Measurements from ENCODE around the gene LIN7A. TPM values are rescaled to one million over a fixed set of nuclear protein-coding genes. Genes with fewer than 3 reads are reported as not detected.

Gene LIN7A
- total and polyA plus RNA-seq, 2 of the 8 experiments (the other 6 are each of a cell fraction or from before 2014, with no cell fraction given), result 5.8 to 22.0 TPM

GRCh38 chr12:80756875-80757274, 180.9 kb downstream of the LIN7A start (continued):
- TF ChIP-seq POU5F1 (IDR thresholded peaks at IDR 0.05; ENCODE audit: low read depth, low read length), result no peak
- TF ChIP-seq KDM5A (IDR thresholded peaks at IDR 0.05; ENCODE audit: low read length), result no peak
- TF ChIP-seq MAX (IDR thresholded peaks at IDR 0.05), result no peak
- TF ChIP-seq YY1 (IDR thresholded peaks at IDR 0.05; ENCODE audit: low read depth, low read length), result no peak
- TF ChIP-seq FOSL1 (IDR thresholded peaks at IDR 0.05; ENCODE audit: insufficient read depth, low read depth, low read length), result no peak
- TF ChIP-seq ZNF274 (IDR thresholded peaks at IDR 0.05; ENCODE audit: borderline replicate concordance, extremely low read depth, low read length), result no peak
- no peak for TF ChIP-seq GTF2F1 (IDR thresholded peaks at IDR 0.05; ENCODE audit: borderline replicate concordance, low read depth, low read length)
- TF ChIP-seq, protein P1, sequence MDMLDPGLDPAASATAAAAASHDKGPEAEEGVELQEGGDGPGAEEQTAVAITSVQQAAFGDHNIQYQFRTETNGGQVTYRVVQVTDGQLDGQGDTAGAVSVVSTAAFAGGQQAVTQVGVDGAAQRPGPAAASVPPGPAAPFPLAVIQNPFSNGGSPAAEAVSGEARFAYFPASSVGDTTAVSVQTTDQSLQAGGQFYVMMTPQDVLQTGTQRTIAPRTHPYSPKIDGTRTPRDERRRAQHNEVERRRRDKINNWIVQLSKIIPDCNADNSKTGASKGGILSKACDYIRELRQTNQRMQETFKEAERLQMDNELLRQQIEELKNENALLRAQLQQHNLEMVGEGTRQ (IDR thresholded peaks at IDR 0.05; ENCODE audit: low read length), result no peak
- no peak for TF ChIP-seq TBP (IDR thresholded peaks at IDR 0.05; ENCODE audit: low read depth, low read length)
- TF ChIP-seq HDAC2 (IDR thresholded peaks at IDR 0.05; ENCODE audit: borderline replicate concordance in 1 of 2, low read depth in 2 of 2, low read length in 2 of 2), result no peak
- TF ChIP-seq RNF2 (IDR thresholded peaks at IDR 0.05; ENCODE audit: borderline replicate concordance, low read depth, low read length, missing control alignments, poor library complexity, severe bottlenecking), result no peak
